ENCODE measurements around the gene TTF2.

TTF2 gene

DNA sequence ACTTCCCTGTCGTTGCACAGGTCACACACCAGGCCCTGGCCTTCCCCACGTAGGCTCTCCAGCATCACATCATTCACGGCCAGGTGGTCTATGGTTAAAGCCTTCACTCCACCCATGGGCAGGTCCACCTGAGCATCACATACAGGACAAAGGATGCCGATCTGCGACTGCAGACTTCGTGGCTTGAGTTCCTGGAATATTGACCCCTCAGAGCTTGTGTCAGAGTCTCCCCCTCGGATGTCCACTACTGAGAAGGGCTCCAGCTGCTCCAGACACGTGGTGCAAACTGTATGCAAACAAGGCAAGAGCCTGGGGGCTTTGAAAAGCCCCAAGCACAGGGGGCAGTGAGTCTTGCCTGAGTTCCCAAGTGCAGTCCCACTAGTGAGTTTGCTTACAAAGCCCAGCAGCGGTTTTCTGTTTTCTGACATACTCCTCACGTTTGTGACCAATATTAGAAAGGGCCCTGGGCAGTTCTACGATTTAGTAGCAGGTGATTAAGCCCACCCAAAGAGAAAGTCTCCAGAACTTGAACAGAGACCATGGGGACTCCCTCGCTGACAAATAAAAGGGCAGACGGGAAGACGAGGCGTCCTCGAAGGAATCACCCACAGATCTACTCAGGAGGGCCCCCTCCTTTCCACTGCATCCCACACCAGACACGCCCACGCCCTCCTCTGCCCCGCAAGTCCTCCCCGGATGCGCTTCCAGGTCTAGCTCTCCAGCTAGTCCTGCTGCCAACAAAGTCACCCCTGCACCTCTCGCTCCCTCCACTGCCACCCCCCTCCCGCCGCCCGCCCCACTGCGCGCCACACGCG lies 60.9 kb downstream of the TTF2 start:
- CTCF ChIA-PET = interaction anchor here (1.0 to 1.5 kb wide), 2 partner anchors 7 to 23 kb away, joined by 3 to 7 read pairs; no protein-coding TSS in a partner anchor
- DNase-seq (ENCODE audit: extremely low spot score) = no peak
- TF ChIP-seq FOXM1 (IDR thresholded peaks at IDR 0.05; ENCODE audit: borderline replicate concordance) (no peak), ELF4 (IDR thresholded peaks at IDR 0.05) (no peak), LEF1 (IDR thresholded peaks at IDR 0.05; ENCODE audit: borderline replicate concordance) (no peak), NFRKB (IDR thresholded peaks at IDR 0.05) (no peak), FOXK2 (IDR thresholded peaks at IDR 0.05) (no peak), FOXA1 (IDR thresholded peaks at IDR 0.05) (no peak), ARNT (IDR thresholded peaks at IDR 0.05) (no peak), ZNF384 (IDR thresholded peaks at IDR 0.05) (no peak), TARDBP (IDR thresholded peaks at IDR 0.05) (no peak), SP1 (IDR thresholded peaks at IDR 0.05) (no peak), BHLHE40 (IDR thresholded peaks at IDR 0.05; ENCODE audit: borderline replicate concordance) (no peak), L3MBTL2 (conservative IDR thresholded peaks at IDR 0.05) (no peak), SUZ12 (IDR thresholded peaks at IDR 0.05) (no peak), HDGF (IDR thresholded peaks at IDR 0.05; ENCODE audit: borderline replicate concordance) (no peak), CTBP1 (IDR thresholded peaks at IDR 0.05; ENCODE audit: borderline replicate concordance) (no peak)
- TF ChIP-seq, protein P1, sequence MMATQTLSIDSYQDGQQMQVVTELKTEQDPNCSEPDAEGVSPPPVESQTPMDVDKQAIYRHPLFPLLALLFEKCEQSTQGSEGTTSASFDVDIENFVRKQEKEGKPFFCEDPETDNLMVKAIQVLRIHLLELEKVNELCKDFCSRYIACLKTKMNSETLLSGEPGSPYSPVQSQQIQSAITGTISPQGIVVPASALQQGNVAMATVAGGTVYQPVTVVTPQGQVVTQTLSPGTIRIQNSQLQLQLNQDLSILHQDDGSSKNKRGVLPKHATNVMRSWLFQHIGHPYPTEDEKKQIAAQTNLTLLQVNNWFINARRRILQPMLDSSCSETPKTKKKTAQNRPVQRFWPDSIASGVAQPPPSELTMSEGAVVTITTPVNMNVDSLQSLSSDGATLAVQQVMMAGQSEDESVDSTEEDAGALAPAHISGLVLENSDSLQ (IDR thresholded peaks at IDR 0.05) = no peak
- POLR2A ChIA-PET = interaction anchor here (1.8 to 2.5 kb wide), 2 partner anchors 10 to 61 kb away, joined by 7 to 12 read pairs; partner anchors contain the start of gene TTF2

GRCh38 chr1:117121589-117122329 lies 61.6 kb downstream of the TTF2 start, which contains the start of gene TRIM45:
Gene TRIM45 (minus strand): TSS chr1:117121749. CDS start chr1:117121201, 548 bp downstream.
- DNase-seq (ENCODE audit: extremely low spot score) = peak; percentile 96
- ChIA-PET CTCF (interaction anchor here (0.7 to 2.5 kb wide), 5 partner anchors 8 to 1801 kb away, joined by 3 to 17 read pairs (median 3); no protein-coding TSS in a partner anchor), POLR2A (interaction anchor here (0.6 to 2.5 kb wide), 5 partner anchors 11 to 163 kb away, joined by 3 to 12 read pairs (median 3); partner anchors contain the start of gene TTF2)
- TF ChIP-seq, protein P1 (IDR thresholded peaks at IDR 0.05) = peak; percentile 99
- TF ChIP-seq ARNT (IDR thresholded peaks at IDR 0.05) (no peak), FOXM1 (IDR thresholded peaks at IDR 0.05; ENCODE audit: borderline replicate concordance) (no peak), LEF1 (IDR thresholded peaks at IDR 0.05; ENCODE audit: borderline replicate concordance) (no peak), SUZ12 (IDR thresholded peaks at IDR 0.05) (no peak), L3MBTL2 (conservative IDR thresholded peaks at IDR 0.05) (peak; percentile 98), NFRKB (IDR thresholded peaks at IDR 0.05) (no peak), ELF4 (IDR thresholded peaks at IDR 0.05) (no peak), TARDBP (IDR thresholded peaks at IDR 0.05) (peak; percentile 65)

DNA sequence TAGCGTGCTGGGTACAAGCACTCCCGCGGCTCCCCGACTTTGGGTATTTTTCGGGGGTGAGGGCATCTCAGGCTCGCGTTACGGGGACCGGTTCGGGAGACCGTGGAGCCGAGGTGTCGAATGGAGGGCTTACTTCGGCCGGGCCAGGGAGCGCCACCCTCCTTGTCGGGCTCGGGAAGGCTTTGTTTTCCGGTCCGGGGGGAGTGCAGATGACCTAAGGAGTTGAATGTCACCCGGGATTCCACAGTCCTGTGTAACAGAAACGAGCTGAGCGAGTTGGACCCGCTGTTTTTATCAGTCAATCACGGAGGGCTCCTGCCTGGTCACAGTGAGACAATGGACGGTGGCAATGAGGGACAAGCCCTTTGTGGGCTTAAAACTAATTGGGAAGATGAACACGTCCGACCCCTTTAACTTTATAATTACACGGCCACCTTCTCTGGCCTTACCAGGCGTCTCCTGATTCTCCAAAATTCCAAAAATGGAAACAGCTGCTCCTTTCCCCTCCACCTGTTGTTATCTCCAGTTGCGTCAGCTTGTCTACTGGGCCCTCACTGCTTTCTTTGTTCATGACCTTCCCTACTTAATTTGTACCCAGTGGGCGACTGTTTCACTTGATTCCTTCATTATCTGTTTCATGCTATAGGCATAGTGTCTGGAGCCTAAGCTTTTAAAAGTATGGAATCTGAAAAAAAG lies 62.4 kb downstream of the TTF2 start:
- DNase-seq (ENCODE audit: extremely low spot score) = no peak
- ChIA-PET CTCF (interaction anchor here (0.7 to 2.5 kb wide), 5 partner anchors 9 to 1802 kb away, joined by 3 to 17 read pairs (median 3); no protein-coding TSS in a partner anchor), POLR2A (interaction anchor here (0.6 to 2.5 kb wide), 5 partner anchors 12 to 162 kb away, joined by 3 to 12 read pairs (median 3); partner anchors contain the start of gene TTF2)
- TF ChIP-seq CTBP1 (IDR thresholded peaks at IDR 0.05; ENCODE audit: borderline replicate concordance) (no peak), L3MBTL2 (conservative IDR thresholded peaks at IDR 0.05) (peak; percentile 6; the same call in 1 of the 2 replicates), ARNT (IDR thresholded peaks at IDR 0.05) (no peak)

GRCh38 chr1:117123274-117123673 lies 63.1 kb downstream of the TTF2 start:
- POLR2A ChIA-PET = no interaction called here
- CTCF ChIA-PET = interaction anchor here (0.6 to 2.5 kb wide), 5 partner anchors 9 to 631 kb away, joined by 3 to 17 read pairs (median 4); no protein-coding TSS in a partner anchor
- TF ChIP-seq FOXM1 (IDR thresholded peaks at IDR 0.05; ENCODE audit: borderline replicate concordance) (no peak), TARDBP (IDR thresholded peaks at IDR 0.05) (no peak), L3MBTL2 (conservative IDR thresholded peaks at IDR 0.05) (no peak), ZNF384 (IDR thresholded peaks at IDR 0.05) (no peak)
- no peak for DNase-seq (ENCODE audit: extremely low spot score)

DNA sequence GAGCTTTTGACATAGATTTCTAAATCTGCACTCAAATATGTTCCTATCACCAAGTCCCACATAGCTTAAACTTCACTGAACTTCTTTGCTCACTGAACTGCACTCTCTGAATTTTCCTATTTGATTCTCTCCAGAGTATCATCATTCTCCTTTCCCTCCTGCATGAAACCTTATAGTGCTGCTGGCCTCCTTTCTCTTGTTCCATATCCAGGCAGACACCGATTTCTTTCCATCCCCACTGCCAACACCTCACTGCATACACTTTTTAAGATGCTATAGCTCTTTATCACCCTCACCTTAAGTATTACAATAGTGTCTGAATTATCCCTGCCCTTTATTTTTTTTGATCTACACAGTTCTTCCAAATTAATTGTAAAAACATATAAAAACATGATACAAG lies 64.5 kb downstream of the TTF2 start:
- CTCF ChIA-PET = no interaction called here
- POLR2A ChIA-PET = interaction anchor here (0.6 to 1.0 kb wide), 2 partner anchors 11 to 31 kb away, joined by 3 to 4 read pairs; no protein-coding TSS in a partner anchor
- no peak for DNase-seq (ENCODE audit: extremely low spot score)
- TF ChIP-seq, protein P1 (IDR thresholded peaks at IDR 0.05) = no peak
- TF ChIP-seq ZNF384 (IDR thresholded peaks at IDR 0.05) = no peak
- TF ChIP-seq NFRKB (IDR thresholded peaks at IDR 0.05) = no peak
- no peak for TF ChIP-seq SP1 (IDR thresholded peaks at IDR 0.05)
- no peak for TF ChIP-seq CTBP1 (IDR thresholded peaks at IDR 0.05; ENCODE audit: borderline replicate concordance)
- no peak for TF ChIP-seq FOXA1 (IDR thresholded peaks at IDR 0.05)
- no peak for TF ChIP-seq FOXK2 (IDR thresholded peaks at IDR 0.05)
